Suprapubic skin (tissue), 3 donors: Measurements from ENCODE around the gene SLC24A4.

Experiments
- EP300 ChIP-seq: sonication (generic); formaldehyde crosslinking; IDR thresholded peaks from one replicate; pipeline ENCODE4 v1.6.1; 2017; ENCODE audit warnings: antibody characterized with exemption
- TF ChIP-seq, protein P1 (sequence below), 2 donors: fragments of 200-600 bp in 1 of 2; fragments of 450-650 bp in 1 of 2; sonication (generic) in 1 of 2; IDR thresholded peaks; one replicate each; pipeline ENCODE4 v1.5.1; 2016 to 2019; ENCODE audit warnings: antibody characterized with exemption in 2 of 2, mild to moderate bottlenecking in 1 of 2, moderate library complexity in 1 of 2

- TF ChIP-seq, protein P1, sequence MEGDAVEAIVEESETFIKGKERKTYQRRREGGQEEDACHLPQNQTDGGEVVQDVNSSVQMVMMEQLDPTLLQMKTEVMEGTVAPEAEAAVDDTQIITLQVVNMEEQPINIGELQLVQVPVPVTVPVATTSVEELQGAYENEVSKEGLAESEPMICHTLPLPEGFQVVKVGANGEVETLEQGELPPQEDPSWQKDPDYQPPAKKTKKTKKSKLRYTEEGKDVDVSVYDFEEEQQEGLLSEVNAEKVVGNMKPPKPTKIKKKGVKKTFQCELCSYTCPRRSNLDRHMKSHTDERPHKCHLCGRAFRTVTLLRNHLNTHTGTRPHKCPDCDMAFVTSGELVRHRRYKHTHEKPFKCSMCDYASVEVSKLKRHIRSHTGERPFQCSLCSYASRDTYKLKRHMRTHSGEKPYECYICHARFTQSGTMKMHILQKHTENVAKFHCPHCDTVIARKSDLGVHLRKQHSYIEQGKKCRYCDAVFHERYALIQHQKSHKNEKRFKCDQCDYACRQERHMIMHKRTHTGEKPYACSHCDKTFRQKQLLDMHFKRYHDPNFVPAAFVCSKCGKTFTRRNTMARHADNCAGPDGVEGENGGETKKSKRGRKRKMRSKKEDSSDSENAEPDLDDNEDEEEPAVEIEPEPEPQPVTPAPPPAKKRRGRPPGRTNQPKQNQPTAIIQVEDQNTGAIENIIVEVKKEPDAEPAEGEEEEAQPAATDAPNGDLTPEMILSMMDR (IDR thresholded peaks at IDR 0.05): no peak
- no peak for TF ChIP-seq EP300
These were observed 150.4 kb downstream of the SLC24A4 start for GRCh38 chr14:92473261-92473968.
